ENCODE data around the gene AP5S1. TPM values are rescaled to one million over a fixed set of nuclear protein-coding genes. Genes with fewer than 3 reads are reported as not detected.

AP5S1 gene, protein sequence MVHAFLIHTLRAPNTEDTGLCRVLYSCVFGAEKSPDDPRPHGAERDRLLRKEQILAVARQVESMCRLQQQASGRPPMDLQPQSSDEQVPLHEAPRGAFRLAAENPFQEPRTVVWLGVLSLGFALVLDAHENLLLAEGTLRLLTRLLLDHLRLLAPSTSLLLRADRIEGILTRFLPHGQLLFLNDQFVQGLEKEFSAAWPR
- 16.7 and 23.1 TPM in 2 replicates for total RNA-seq

DNA sequence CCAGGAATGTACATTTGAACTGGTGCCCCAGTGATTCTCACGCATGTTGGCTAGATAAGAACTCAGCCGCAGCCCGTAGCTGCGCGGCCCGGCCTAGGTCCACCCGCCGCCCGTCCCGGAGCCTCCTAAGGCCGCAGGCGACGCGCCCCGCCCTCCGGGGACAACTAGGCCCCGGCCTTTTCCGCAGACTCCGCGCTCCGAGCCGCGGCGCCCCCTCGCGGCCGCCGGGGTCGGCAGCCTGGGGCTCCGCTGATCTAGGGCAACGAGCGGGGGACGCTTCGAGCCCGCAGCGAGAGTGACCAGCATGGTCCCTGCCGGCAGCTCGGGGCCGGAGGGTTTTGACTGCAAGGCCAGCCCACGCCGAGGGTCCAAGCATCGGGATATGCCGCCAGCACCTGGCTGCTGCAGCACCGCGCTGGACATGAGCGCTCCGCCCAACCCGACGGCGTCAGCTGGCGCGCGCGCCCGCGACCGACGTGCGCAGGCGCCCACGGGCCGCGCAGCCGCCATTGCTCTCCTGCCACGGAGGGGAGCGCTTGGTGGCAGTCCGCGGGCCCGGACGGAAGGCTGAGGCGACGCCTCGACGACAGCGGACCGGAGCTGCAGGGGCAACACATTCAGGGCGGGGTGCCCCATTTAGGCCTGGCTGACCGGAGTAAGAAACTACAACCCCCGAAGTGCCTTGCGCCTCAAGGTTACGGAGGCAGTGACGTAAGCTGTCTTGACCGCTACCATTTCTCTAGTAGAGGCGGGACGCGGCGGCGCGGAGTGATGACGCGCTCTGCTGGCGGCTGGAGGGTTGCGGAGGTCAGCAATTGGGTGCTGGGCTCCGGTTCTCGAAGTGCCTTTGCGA is at the start of gene AP5S1:
TSS of gene AP5S1 (plus strand) at position 500 of the 853 bp plus-strand sequence. CDS start 1,571 bp downstream, outside the sequence.

DNA sequence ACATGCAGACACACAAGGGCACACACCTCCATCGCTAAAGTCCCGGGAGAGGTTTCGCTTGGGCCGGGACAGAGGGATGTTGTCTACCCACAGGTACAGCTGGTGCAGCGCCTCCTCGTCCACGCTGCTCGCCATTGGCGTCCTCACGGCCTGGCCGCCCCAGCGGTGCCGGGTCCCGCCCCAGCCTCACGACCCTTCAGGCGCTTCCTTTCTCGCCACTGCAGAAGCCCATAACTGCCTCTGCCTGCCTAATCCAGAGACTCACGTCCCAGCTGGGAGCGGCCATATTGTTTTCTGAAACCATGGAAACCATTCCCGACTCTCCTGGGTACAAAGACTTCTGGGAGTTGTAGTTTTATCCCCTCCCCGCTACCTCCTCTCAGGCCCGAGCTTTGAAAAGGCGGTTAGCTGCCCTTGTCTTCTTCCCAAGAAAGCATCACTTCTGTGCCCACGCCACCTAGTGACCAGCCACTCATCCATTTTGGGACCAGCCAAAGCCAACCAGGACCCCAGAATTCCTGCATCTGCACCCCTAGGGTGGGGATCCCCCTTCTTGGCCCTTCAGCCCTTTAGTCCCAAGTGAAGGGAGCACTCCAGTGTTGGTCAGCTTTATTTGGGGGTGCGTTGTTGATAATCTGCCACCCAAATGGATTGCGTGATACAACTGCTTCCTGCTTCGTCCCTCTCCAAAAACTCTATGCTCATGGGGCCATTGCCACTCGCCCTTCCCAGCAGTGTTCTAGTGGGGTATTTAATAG is 39.0 kb upstream of the AP5S1 start, which contains the start of gene SPEF1:
TSS of gene SPEF1 (minus strand) at position 296 of the 758 bp plus-strand sequence. CDS start at position 135, 161 bp downstream.

DNA sequence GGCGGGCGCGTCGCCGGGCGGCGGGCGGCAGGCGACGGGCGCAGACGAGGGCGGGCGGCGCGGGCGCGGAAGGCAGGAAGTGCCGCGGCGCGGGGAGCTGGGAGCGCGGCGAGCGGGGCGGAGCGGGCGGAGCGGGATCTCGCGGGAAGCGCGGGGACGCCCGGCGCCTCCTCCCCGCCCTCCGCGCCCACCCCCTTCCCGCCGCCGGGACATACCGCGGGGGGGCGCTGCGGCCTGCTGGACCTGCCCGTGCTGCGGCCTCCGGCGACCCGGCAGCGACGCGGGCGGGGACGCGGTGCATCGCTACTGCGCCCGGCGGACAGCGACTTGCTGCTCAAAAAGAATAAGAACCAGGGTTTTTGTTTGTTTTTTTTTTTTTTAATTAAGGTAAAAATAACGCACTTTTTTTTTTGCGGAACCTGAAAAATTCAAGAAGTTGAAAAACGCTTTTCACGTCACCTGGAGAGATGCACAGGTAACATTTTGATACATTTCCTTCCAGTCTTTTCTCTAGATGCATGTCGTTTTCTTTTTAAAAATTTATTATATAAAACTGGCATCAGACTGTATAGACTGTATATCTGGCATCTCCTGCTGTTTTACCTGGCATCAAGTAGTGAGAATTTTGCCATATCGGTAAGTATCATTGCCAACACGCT is 33.6 kb upstream of the AP5S1 start, which contains the start of gene CENPB:
TSS of gene CENPB (minus strand) at position 76 of the 659 bp plus-strand sequence. CDS start 257 bp downstream, outside the sequence.

DNA sequence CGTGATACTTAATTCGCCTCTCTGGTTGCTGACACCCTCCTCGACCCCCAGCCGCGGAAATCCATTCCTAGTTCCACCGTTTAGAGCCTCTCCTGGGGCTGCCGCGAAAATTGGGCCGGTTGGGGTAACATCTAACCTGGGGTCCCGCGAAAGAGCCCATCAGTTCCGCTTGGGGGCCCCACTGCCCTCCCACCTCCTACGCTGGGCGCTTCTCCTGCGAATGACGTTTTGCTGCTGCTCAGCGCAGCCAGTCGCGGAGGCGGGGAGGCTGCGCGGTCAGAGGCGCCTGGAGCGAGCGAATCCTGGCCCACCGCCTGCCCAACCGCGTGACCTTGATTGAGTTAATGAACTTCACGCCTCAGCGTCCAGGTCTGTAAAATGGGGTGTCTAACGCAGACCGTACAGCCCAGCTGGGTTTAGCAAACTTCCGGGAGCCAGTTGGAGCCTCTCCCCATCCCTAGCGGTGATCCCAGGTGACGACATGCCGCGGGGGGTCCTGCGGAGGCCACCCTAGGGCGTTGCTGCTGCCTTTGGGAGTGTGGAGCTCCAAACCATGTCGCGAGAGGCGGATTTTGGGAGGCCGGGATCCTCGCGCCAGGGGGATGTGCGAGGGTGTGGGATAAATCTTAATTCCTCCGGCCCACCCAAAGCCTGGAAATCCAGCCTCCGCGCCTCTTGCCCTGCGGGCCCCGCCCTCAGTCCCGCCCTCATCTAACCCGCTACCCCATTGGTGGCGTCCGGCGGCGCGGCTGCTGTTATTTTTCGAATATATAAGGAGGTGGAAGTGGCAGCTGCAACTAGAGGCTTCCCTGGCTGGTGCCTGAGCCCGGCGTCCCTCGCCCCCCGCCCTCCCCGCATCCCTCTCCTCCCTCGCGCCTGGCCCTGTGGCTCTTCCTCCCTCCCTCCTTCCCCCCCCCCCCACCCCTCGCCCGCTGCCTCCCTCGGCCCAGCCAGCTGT is 24.6 kb upstream of the AP5S1 start, which contains the start of gene CDC25B:
TSS of gene CDC25B (plus strand) at position 800 of the 958 bp plus-strand sequence. CDS start 222 bp downstream, outside the sequence.

DNA sequence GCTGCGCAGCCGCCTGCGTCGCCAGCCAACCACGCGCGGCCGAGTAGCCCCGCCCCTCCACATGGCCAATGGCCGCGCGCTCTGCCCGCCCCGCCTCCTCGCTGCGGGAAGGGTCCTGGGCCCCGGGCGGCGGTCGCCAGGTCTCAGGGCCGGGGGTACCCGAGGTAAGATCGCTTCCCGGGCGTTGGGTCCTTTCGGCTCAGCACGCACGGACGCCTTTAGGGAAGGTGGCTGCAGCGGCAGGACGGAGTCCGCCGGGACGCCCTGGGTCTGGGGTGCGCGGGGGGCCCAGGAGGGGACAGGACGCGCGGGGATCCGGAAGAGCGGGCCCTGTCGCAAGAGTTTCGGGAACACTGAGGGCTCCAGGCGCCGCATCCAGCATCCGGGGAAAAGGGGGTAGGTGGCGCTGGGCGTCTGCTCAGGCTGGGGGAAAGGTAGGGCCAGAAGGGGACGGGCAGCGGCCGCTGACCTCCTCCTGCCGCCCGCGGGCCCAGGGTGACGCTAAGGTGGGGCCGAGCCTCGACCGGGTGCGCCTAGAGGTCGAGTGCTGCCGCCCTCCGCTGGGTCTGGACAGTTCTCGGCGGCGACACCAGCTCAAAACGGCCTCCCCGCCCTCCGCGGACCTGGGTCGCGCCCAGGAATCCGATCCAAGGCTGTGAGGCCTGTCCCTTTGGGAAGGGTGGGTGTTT is 26.5 kb downstream of the AP5S1 start, which contains the start of gene MAVS:
TSS of gene MAVS (plus strand) at position 95 of the 689 bp plus-strand sequence. CDS start 7,791 bp downstream, outside the sequence.

Other genes starting within 250 kb of the AP5S1 start
- not detected in 2 replicates for gene GFRA4, start 157.1 kb upstream of the AP5S1 start, total RNA-seq
- gene ADAM33, start 138.5 kb upstream of the AP5S1 start, total RNA-seq: 57.5 and 87.5 TPM in 2 replicates
- gene SIGLEC1, start 107.9 kb upstream of the AP5S1 start, total RNA-seq: not detected in 2 replicates
- gene HSPA12B, start 87.9 kb upstream of the AP5S1 start, total RNA-seq: 0.11 and 0.12 TPM in 2 replicates
- 29.6 and 39.6 TPM in 2 replicates for gene ADISSP, start 52.8 kb upstream of the AP5S1 start, total RNA-seq
- gene SPEF1, start 39.1 kb upstream of the AP5S1 start, total RNA-seq: 0.22 and 0.25 TPM in 2 replicates
- 121 and 150 TPM in 2 replicates for gene CENPB, start 33.8 kb upstream of the AP5S1 start, total RNA-seq
- gene CDC25B, start 24.2 kb upstream of the AP5S1 start, total RNA-seq: 18.9 and 30.5 TPM in 2 replicates
- gene MAVS, start 26.3 kb downstream of the AP5S1 start, total RNA-seq: 16.0 and 16.1 TPM in 2 replicates
- 59.2 and 68.6 TPM in 2 replicates for gene PANK2, start 68.8 kb downstream of the AP5S1 start, total RNA-seq
- 14.2 and 17.4 TPM in 2 replicates for gene RNF24, start 195.0 kb downstream of the AP5S1 start, total RNA-seq

Data from uterine smooth muscle cell (primary cell).